Neural progenitor cell (in vitro differentiated cells): ENCODE data around the gene GDPGP1. TPM values are rescaled to one million over a fixed set of nuclear protein-coding genes. Genes with fewer than 3 reads are reported as not detected.

Experiments used
- DNase-seq: peaks from one replicate; pipeline ENCODE4 v3.0.0-alpha.2; 2016; ENCODE audit warnings: low spot score
- H2AFZ ChIP-seq: fragments of 200-600 bp; sonication (generic); replicated peaks from 2 replicates; pipeline ENCODE4 v1.6.1; 2016; ENCODE audit warnings: antibody characterized with exemption
- H3F3A ChIP-seq: fragments of 200-600 bp; sonication (generic); 2 replicates; pipeline ENCODE4 v1.6.1; 2016; ENCODE audit warnings: antibody characterized with exemption, low read depth
- H3K27ac ChIP-seq: fragments of 200-600 bp; sonication (generic); 2 replicates; pipeline ENCODE4 v1.5.1; 2016; ENCODE audit warnings: mild to moderate bottlenecking
- H3K27me3 ChIP-seq: fragments of 200-600 bp; sonication (generic); 2 replicates; pipeline ENCODE4 v1.6.1; 2016; ENCODE audit warnings: mild to moderate bottlenecking, moderate library complexity
- H3K36me3 ChIP-seq: fragments of 200-600 bp; sonication (generic); 2 replicates; pipeline ENCODE4 v1.5.1; 2016
- H3K4me1 ChIP-seq: fragments of 200-600 bp; sonication (generic); 2 replicates; pipeline ENCODE4 v1.6.1; 2016; ENCODE audit warnings: mixed run types
- H3K4me2 ChIP-seq: fragments of 200-600 bp; sonication (generic); 2 replicates; pipeline ENCODE4 v1.6.1; 2016
- H3K4me3 ChIP-seq: fragments of 200-600 bp; sonication (generic); 2 replicates; pipeline ENCODE4 v1.5.1; 2016
- H3K79me2 ChIP-seq: fragments of 200-600 bp; sonication (generic); 2 replicates; pipeline ENCODE4 v1.6.1; 2016; ENCODE audit warnings: low read depth
- H3K9ac ChIP-seq: fragments of 200-600 bp; sonication (generic); 2 replicates; pipeline ENCODE4 v1.6.1; 2016
- H3K9me3 ChIP-seq: fragments of 200-600 bp; sonication (generic); 2 replicates; pipeline ENCODE4 v1.5.1; 2016; ENCODE audit warnings: low read depth
- H4K20me1 ChIP-seq: fragments of 200-600 bp; sonication (generic); 2 replicates; pipeline ENCODE4 v1.6.1; 2016; ENCODE audit warnings: low read depth
- H3K27ac Mint-ChIP-seq: 3 replicates; pipeline ENCODE4 v1.8.0; 2021; ENCODE audit warnings: mixed read lengths
- H3K27me3 Mint-ChIP-seq: 2 replicates; pipeline ENCODE4 v1.8.0; 2022; ENCODE audit warnings: low read depth, mild to moderate bottlenecking, inconsistent platforms, moderate library complexity, mixed read lengths; ENCODE audit not compliant: insufficient read depth
- H3K36me3 Mint-ChIP-seq: 3 replicates; pipeline ENCODE4 v1.8.0; 2021; ENCODE audit warnings: mixed read lengths
- H3K4me1 Mint-ChIP-seq: 3 replicates; pipeline ENCODE4 v1.8.0; 2021; ENCODE audit warnings: mixed read lengths
- H3K4me3 Mint-ChIP-seq: 3 replicates; pipeline ENCODE4 v1.8.0; 2021; ENCODE audit warnings: mild to moderate bottlenecking, moderate library complexity, mixed read lengths
- H3K9me3 Mint-ChIP-seq: 3 replicates; pipeline ENCODE4 v1.8.0; 2020; ENCODE audit warnings: mixed read lengths
- CTCF ChIP-seq: fragments of 200-600 bp; sonication (generic); IDR thresholded peaks from 2 replicates; pipeline ENCODE4 v1.5.1; 2017; ENCODE audit warnings: antibody characterized with exemption, mild to moderate bottlenecking
- EZH2 ChIP-seq: fragments of 200-600 bp; sonication (generic); IDR thresholded peaks from 2 replicates; pipeline ENCODE4 v1.6.1; 2017; ENCODE audit warnings: antibody characterized with exemption, mild to moderate bottlenecking, moderate library complexity
- EZH2phosphoT487 ChIP-seq: fragments of 200-600 bp; sonication (generic); IDR thresholded peaks from 2 replicates; pipeline ENCODE4 v1.6.1; 2017; ENCODE audit warnings: antibody characterized with exemption
- total RNA-seq: library from RNA; depleted of rRNA; stranded (reverse); fragments of >200 nt; gene quantifications from 2 replicates; pipeline ENCODE4 v1.2.3, GENCODE V29; 2015; ENCODE audit warnings: low replicate concordance

GDPGP1 gene
- total RNA-seq, 1 donor from 2014 or later = 0.67 TPM

- Histone ChIP-seq H3F3A (no peaks in the 10 kb centered on the region), H3K9ac (no peak overlapping the region), H4K20me1 (peaks cover 16% of the 10 kb centered on the region), H3K27me3 (no peaks in the 10 kb centered on the region), H3K79me2 (no peaks in the 10 kb centered on the region), H3K9me3 (no peaks in the 10 kb centered on the region), H3K36me3 (no peaks in the 10 kb centered on the region), H3K4me3 (no peak overlapping the region), H3K4me2 (no peak overlapping the region), H2AFZ (no peak overlapping the region), H3K27ac (no peak overlapping the region), H3K4me1 (no peaks in the 10 kb centered on the region)
- TF ChIP-seq CTCF = no peak
- TF ChIP-seq EZH2phosphoT487 = no peak
- no peak for TF ChIP-seq EZH2
- H3K27ac Mint-ChIP-seq = peak overlapping the region; percentile 74
- no peak overlapping the region for H3K4me3 Mint-ChIP-seq
- peaks cover 5% of the 10 kb centered on the region for H3K4me1 Mint-ChIP-seq
- H3K36me3 Mint-ChIP-seq = peaks cover 1% of the 10 kb centered on the region
- DNase-seq = no peak
- no peaks in the 10 kb centered on the region for H3K9me3 Mint-ChIP-seq
- H3K27me3 Mint-ChIP-seq = peaks cover 8% of the 10 kb centered on the region
Measured at GRCh38 chr15:90213122-90213817, 20.7 kb upstream of the GDPGP1 start.

DNA sequence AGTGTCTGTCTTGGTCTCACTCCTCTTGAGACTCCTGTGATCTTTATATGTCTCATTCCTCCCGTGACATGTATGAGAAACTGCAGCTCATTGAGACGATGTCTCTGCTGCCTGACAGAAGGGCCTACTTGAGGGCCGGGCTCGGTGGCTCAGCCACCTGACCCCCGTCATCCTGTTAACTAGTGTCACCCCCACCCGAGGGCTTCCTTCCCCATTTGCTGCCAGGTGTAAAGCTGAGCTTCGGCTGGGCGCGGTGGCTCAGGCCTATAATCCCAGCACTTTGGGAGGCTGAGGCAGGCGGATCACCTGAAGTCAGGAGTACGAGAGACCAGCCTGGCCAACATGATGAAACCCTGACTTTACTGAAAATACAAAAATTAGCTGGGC, 20.2 kb upstream of the GDPGP1 start:
- Histone ChIP-seq H3K4me3 (no peak overlapping the region), H3K4me2 (no peak overlapping the region), H3K27ac (no peak overlapping the region), H3K79me2 (no peaks in the 10 kb centered on the region), H3K9me3 (no peaks in the 10 kb centered on the region), H2AFZ (no peak overlapping the region), H3K27me3 (no peaks in the 10 kb centered on the region), H4K20me1 (peaks cover 16% of the 10 kb centered on the region), H3F3A (no peaks in the 10 kb centered on the region), H3K9ac (no peak overlapping the region), H3K36me3 (no peaks in the 10 kb centered on the region), H3K4me1 (no peaks in the 10 kb centered on the region)
- no peak for DNase-seq
- H3K36me3 Mint-ChIP-seq = peaks cover 1% of the 10 kb centered on the region
- peaks cover 8% of the 10 kb centered on the region for H3K27me3 Mint-ChIP-seq
- no peak overlapping the region for H3K4me3 Mint-ChIP-seq
- no peaks in the 10 kb centered on the region for H3K9me3 Mint-ChIP-seq
- peaks cover 6% of the 10 kb centered on the region for H3K4me1 Mint-ChIP-seq
- TF ChIP-seq EZH2phosphoT487 (no peak), CTCF (no peak), EZH2 (no peak)
- peak overlapping the region; percentile 74 for H3K27ac Mint-ChIP-seq

DNA sequence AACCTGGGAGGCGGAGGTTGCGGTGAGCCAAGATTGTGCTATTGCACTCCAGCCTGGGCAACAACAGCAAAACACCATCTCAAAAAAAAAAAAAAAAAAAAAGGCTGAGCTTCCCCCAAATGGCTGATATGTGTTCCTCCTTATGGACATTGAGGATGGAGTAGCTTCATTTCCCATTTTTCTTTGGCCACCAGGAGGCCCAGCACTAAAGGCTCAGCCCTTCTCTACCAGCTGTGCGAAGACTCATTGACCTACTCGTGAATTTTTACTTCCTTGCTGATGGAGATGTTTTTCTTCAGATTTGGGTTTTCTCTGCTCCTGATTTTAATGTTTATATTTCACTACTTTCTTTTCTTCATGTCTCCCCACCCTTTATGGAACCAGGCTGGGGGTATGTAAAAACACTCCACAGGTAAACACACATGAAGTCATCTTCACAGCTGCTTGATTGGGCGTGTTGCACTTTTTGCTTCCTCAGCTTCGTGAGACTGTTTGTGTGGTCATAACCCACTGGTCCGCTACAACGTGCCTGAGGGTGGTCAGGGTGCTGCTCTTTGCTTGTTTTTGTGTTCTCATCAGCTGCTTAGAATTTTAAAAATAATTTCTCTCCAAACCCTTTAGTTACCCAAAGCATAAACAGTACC, 19.3 kb upstream of the GDPGP1 start:
- Mint-ChIP-seq H3K27me3 (peaks cover 8% of the 10 kb centered on the region), H3K9me3 (no peaks in the 10 kb centered on the region), H3K36me3 (peaks cover 1% of the 10 kb centered on the region), H3K4me1 (peaks cover 11% of the 10 kb centered on the region), H3K4me3 (no peak overlapping the region), H3K27ac (no peak overlapping the region)
- H4K20me1 ChIP-seq = peaks cover 16% of the 10 kb centered on the region
- H3K9ac ChIP-seq = no peak overlapping the region
- no peak overlapping the region for H2AFZ ChIP-seq
- no peak for DNase-seq
- no peak overlapping the region for H3K27ac ChIP-seq
- H3K27me3 ChIP-seq = no peaks in the 10 kb centered on the region
- TF ChIP-seq CTCF (peak; percentile 18), EZH2phosphoT487 (no peak), EZH2 (no peak)
- no peaks in the 10 kb centered on the region for H3K36me3 ChIP-seq
- H3K4me2 ChIP-seq = no peak overlapping the region
- no peaks in the 10 kb centered on the region for H3K9me3 ChIP-seq
- no peak overlapping the region for H3K4me3 ChIP-seq
- no peaks in the 10 kb centered on the region for H3K79me2 ChIP-seq
- H3K4me1 ChIP-seq = no peaks in the 10 kb centered on the region
- H3F3A ChIP-seq = no peaks in the 10 kb centered on the region
